ENCODE measurements around the gene MFGE8. TPM values are rescaled to one million over a fixed set of nuclear protein-coding genes. Genes with fewer than 3 reads are reported as not detected.

MFGE8 gene
- total and polyA plus RNA-seq, 9 of the 15 experiments (the other 6 are each of a cell fraction or from before 2014, with no cell fraction given), result 2.3 to 142 (median 62.3) TPM

- in situ Hi-C loops (cut with MboI), result no loop called here
- FAIRE-seq (peak; percentile 46), DNase-seq (ENCODE audit: extremely low read depth in 1 of 4, low spot score in 3 of 4) (peak in 3 of 4 experiments; percentile 44 to 79 (median 61))
- TF ChIP-seq RCOR1 (IDR thresholded peaks at IDR 0.05; ENCODE audit: borderline replicate concordance in 1 of 2, low read depth in 2 of 2, low read length in 2 of 2) (peak in 1 of 2 experiments; percentile 28; a peak in 1 of 4 replicates), BACH1 (tag; IDR thresholded peaks at IDR 0.05) (peak; percentile 68; the same call in 1 of the 2 replicates), CCAR2 (IDR thresholded peaks at IDR 0.05; ENCODE audit: low read depth, low read length) (no peak), ZNF77 (CRISPR knock-in tag; IDR thresholded peaks at IDR 0.05) (no peak), MCM7 (IDR thresholded peaks at IDR 0.05) (no peak), JUND (IDR thresholded peaks at IDR 0.05; ENCODE audit: borderline replicate concordance, low read depth, low read length) (peak; percentile 69), JUND (tag; IDR thresholded peaks at IDR 0.05; ENCODE audit: borderline replicate concordance, low read depth, low read length) (peak; percentile 34; the same call in 1 of the 3 replicates), ZBTB43 (CRISPR knock-in tag; IDR thresholded peaks at IDR 0.05) (no peak), FIP1L1 (IDR thresholded peaks at IDR 0.05; ENCODE audit: low read depth, low read length, poor library complexity, severe bottlenecking) (no peak), FOXP1 (CRISPR knock-in tag; IDR thresholded peaks at IDR 0.05) (no peak), DIDO1 (tag; IDR thresholded peaks at IDR 0.05; ENCODE audit: low read depth) (peak; percentile 83), ZNF384 (IDR thresholded peaks at IDR 0.05; ENCODE audit: low read depth, low read length) (no peak), FOXJ3 (CRISPR knock-in tag; IDR thresholded peaks at IDR 0.05) (no peak)
- TF ChIP-seq, protein P1, sequence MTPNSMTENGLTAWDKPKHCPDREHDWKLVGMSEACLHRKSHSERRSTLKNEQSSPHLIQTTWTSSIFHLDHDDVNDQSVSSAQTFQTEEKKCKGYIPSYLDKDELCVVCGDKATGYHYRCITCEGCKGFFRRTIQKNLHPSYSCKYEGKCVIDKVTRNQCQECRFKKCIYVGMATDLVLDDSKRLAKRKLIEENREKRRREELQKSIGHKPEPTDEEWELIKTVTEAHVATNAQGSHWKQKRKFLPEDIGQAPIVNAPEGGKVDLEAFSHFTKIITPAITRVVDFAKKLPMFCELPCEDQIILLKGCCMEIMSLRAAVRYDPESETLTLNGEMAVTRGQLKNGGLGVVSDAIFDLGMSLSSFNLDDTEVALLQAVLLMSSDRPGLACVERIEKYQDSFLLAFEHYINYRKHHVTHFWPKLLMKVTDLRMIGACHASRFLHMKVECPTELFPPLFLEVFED (CRISPR knock-in tag; conservative IDR thresholded peaks at IDR 0.05), result 0 out of 2 replicates have a peak, but pooled peaks have one; percentile 9
- TF ChIP-seq, protein P2, sequence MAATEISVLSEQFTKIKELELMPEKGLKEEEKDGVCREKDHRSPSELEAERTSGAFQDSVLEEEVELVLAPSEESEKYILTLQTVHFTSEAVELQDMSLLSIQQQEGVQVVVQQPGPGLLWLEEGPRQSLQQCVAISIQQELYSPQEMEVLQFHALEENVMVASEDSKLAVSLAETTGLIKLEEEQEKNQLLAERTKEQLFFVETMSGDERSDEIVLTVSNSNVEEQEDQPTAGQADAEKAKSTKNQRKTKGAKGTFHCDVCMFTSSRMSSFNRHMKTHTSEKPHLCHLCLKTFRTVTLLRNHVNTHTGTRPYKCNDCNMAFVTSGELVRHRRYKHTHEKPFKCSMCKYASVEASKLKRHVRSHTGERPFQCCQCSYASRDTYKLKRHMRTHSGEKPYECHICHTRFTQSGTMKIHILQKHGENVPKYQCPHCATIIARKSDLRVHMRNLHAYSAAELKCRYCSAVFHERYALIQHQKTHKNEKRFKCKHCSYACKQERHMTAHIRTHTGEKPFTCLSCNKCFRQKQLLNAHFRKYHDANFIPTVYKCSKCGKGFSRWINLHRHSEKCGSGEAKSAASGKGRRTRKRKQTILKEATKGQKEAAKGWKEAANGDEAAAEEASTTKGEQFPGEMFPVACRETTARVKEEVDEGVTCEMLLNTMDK (IDR thresholded peaks at IDR 0.05; ENCODE audit: borderline replicate concordance, insufficient read depth, low read depth, low read length, poor library complexity, severe bottlenecking), result no peak
Measured at GRCh38 chr15:88920186-88920891, 7.2 kb upstream of the MFGE8 start.

More at GRCh38 chr15:88920186-88920891, 7.2 kb upstream of the MFGE8 start:
- BruUV-seq (replicated peaks), result no TSS peak
- intact Hi-C loops (cut with micrococcal nuclease), result no loop called here
- Histone ChIP-seq H2AFZ (ENCODE audit: low read depth, low read length) (peak overlapping the region; percentile 90), H4K20me1 (replicated peaks; ENCODE audit: control insufficient read depth, insufficient read depth, low read length) (no peaks in the 10 kb centered on the region), H3K27me3 (ENCODE audit: control insufficient read depth in 2 of 2, insufficient read depth in 2 of 2, low read length in 2 of 2) (no peaks in the 10 kb centered on the region), H3K79me2 (ENCODE audit: control insufficient read depth, insufficient read depth, low read length) (no peaks in the 10 kb centered on the region), H3K9me3 (replicated peaks; ENCODE audit: control insufficient read depth, insufficient read depth, low read depth, low read length) (no peaks in the 10 kb centered on the region; the same call in none of the 2 replicates), H3K27ac (ENCODE audit: extremely low read depth, low read depth, low read length) (peak overlapping the region; percentile 75), H3K4me1 (replicated peaks in 1 of 2; ENCODE audit: control insufficient read depth in 2 of 2, insufficient read depth in 2 of 2, low read length in 2 of 2) (peaks cover 15 to 27% of the 10 kb centered on the region in 2 experiments), H3K9ac (ENCODE audit: insufficient read depth in 1 of 2, low read depth in 2 of 2, low read length in 2 of 2) (peak overlapping the region in 1 of 2 experiments; percentile 44; a peak in 2 of 4 replicates), H3K4me3 (no peak overlapping the region), H3K36me3 (ENCODE audit: control insufficient read depth, insufficient read depth, low read length) (no peaks in the 10 kb centered on the region), H3K4me2 (ENCODE audit: insufficient read depth, low read length) (peak overlapping the region; percentile 44), H3K9me1 (ENCODE audit: control insufficient read depth, insufficient read depth, low read length) (no peaks in the 10 kb centered on the region)
- CTCF ChIA-PET (ENCODE audit: low intra/inter-chr PET ratio), result no interaction called here
- POLR2A ChIA-PET, result interaction anchor here (0.9 to 2.3 kb wide), 5 partner anchors 8 to 69 kb away, joined by 3 to 7 read pairs (median 3); no protein-coding TSS in a partner anchor
- peak; percentile 77 for ATAC-seq
- WGBS (ENCODE audit: insufficient coverage, low coverage, missing lambda C conversion rate), result 35% methylated on average over 9 of the region's 9 CpGs

Measured in K562 (cell line).